Limb (tissue), 2 donors: ENCODE measurements around the gene NEXN.
"Not testable (repeated sequence)": the region's sequence is repeated elsewhere in the genome, so short reads cannot be mapped to it uniquely, and the experiment has no call there.

Experiments used
- DNase-seq, 2 donors: peaks; one replicate each; pipeline ENCODE4 v3.0.0-alpha.2; 2016; ENCODE audit errors: extremely low spot score in 2 of 2

Gene NEXN

GRCh38 chr1:77905603-77906002, 17.2 kb downstream of the NEXN start:
- no peak for DNase-seq

DNA sequence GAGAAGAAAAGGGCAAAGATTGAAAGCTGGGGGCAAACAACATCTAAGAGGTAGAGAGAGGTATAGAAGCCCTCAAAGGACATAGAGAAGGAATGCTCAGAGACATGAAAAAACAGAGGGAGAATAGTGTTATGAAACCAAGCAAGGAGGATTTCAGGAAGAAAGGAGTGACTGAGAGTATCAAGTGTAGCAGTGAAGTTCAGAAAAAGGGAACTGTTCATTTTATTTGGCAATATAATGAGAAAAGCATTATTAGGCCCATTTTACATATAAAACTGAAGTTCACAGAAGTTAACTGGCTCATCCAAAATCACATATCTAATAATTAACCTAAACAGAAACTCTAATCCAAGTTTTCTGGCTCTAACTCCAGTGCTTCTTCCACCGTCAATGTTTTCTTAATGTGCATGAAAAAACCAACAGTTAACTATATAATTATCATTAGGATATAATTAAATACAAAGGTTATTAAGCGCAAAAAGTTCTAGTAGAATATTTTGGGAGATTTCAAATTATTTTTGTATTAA, 17.7 kb downstream of the NEXN start:
- no peak for DNase-seq

DNA sequence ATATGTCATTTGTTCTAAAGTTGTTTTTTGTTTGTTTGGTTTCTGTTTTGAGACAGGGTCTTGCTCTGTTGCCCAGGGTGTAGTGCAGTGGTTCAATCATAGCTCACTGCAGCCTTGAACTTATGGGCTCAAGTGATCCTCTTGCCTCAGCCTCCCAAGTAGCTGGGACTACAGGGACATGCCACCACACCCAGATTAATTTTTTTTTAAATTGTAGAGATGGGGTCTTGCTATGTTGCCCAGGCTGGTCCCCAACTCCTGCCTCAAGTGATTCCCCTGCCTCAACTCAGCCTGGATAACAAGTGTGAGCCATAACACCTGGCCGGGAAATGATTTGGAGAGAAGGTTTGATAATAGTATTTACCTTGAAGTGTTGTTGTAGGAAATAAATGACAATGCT, 18.2 kb downstream of the NEXN start:
- no peak for DNase-seq

GRCh38 chr1:77910116-77910515, 21.7 kb downstream of the NEXN start:
- no peak for DNase-seq

GRCh38 chr1:77918918-77919317, 30.5 kb downstream of the NEXN start:
- not testable (repeated sequence) for DNase-seq

DNA sequence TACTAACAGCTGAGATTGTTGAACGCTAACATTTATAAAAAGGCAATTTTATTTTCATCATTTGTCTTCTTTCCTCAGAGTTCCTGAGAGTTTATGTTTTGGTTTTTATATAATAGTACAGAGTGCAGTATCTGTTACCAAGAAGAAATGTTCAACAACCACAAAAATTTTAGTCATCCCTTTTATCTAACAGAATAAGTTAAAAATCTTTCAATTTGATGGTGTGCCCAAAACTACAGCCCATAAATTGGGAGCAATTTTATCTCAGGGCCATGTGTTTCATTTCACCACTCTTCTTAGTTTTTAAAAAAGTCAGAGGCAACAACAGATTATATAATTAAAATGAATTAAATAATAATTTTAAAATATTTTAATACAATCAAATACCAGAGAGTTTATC, 37.1 kb downstream of the NEXN start:
- no peak for DNase-seq

DNA sequence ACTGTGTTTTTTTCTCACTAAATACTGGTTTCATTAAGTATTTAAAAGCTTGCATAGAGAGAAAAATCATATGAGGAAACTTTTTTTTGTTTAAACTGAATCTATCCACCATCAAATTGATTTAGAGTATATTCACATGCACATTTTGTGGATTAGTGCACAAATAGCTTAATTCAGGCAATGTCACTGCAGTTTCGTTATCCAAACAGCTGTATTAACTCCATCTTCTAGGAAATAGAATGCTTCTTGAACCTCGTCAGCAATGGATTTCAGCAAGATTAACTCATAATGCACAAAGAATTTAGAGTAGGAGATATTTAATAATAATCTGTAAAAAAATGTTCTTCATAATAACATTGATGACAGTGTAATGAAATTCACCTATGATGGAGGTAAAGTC, 37.5 kb downstream of the NEXN start:
- no peak for DNase-seq

DNA sequence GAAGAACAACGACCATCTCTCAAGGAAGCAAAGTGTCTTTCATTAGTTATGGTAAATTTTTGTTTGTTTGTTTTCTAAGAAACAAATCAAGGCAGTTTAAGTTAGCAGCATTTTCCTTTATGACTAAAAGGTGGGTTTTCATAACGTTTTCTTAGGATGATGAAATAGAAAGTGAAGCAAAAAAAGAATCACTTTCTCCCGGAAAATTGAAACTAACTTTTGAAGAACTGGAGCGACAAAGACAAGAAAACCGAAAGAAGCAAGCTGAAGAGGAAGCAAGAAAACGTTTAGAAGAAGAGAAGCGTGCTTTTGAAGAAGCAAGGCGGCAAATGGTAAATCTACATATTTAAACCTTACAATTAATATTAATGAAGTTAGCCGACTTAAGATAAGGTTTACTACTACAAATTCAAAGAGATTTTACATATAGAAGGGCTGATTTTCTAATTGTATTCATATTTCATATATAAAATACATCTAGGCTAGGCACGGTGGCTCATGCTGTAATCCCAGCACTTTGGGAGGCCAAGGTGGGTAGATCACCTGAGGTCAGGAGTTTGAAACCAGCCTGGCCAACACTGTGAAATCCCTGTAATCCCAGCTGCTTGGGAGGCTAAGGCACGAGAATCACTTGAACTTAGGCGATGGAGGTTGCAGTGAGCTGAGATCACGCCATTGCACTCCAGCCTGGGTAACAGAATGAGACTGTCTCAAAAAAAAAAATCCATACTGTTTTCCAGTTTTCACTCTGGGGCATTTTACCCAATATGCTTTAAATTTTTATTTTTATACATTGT, 38.3 kb downstream of the NEXN start:
- no peak for DNase-seq

GRCh38 chr1:77927414-77927813, 39.0 kb downstream of the NEXN start:
- DNase-seq, result no peak

- DNase-seq, result no peak
Measured at GRCh38 chr1:77929806-77930205, 41.4 kb downstream of the NEXN start.

DNA sequence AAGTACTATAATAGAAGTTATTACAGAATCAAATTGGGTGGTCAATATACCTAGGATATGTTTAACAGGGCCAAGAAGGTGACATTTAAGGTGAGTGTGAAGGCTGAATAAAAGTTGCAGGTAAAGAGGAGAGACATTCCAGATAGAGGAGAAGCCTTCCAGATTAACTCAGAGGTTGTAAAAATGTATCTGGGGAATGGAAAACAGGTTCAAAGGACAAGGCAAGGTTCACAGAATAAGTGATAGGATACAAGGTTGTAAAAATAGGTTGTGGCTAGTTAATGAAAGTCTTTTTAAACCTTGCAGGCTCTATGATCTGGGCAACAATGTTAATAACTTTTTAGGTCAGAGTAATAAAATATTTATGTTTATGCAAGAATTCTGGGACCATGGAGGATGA, 50.2 kb downstream of the NEXN start:
- DNase-seq, result no peak

- no peak for DNase-seq
Measured at GRCh38 chr1:77940921-77941570, 52.6 kb downstream of the NEXN start.

GRCh38 chr1:77942400-77943140, 54.1 kb downstream of the NEXN start:
- DNase-seq, result no peak

DNA sequence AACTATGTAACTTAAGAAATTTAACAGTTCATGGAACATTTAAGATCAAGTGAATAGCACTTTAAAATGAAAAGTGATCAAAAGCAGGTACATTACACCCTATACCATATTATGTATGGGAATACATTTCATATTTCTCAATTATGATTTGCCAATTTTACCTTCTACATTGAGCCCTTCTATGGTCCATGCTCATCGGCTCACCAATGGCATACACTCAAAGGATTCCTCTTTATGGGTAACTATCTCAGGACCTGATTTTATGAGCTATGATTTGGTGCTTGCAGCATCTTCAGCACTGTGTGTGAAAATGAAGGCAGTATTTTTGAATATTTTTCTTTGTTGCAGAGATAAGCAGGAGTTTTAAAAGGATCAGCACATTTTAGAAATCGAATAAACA, 56.9 kb downstream of the NEXN start:
- DNase-seq, result no peak

DNA sequence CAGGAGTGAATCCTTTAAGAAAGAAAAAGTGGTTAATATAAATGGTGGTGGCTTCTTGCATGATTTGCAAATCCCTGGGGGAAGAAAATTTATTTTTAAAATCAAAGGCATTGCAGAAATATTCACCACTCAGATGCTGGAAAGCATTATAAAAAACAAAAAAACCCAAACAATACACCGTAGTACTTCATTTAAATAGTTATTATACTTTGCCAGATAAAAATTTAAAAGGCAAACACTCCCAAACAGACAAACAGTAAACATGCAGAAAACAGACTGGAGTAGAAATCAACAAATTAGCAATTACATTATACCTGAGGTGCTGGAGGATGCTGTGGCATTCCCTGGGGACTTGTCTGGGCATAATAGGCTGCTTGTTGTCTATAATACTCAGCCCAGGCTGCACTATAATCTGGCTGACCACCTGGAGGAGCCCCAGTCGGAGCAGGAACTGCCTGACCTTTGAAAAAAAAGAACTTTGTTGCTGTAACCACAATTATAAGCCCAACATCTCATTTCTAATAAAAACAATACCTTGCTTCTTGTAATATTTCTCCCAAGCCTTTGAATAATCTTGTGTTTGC, 60.5 kb downstream of the NEXN start:
- DNase-seq, result no peak

DNA sequence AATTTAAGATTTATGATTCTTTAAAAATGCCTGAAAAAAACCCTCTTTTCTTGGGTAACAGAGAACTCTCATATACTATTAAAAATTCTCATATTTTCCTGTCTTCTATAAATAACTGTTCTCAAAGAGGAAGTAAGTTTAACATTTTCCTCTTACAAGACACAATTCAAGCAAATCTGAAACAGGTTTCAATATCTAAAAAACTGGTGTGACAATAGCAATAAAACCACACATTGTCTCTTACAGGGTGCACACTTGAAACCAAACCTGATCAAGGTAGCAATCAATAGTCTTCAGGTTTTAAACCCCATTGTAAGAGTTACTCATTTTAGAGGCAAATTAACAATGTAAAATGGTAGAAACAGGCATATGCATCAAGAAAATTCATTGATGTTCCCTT, 62.4 kb downstream of the NEXN start:
- DNase-seq, result no peak

GRCh38 chr1:77951328-77951727, 62.9 kb downstream of the NEXN start:
- DNase-seq, result no peak

DNA sequence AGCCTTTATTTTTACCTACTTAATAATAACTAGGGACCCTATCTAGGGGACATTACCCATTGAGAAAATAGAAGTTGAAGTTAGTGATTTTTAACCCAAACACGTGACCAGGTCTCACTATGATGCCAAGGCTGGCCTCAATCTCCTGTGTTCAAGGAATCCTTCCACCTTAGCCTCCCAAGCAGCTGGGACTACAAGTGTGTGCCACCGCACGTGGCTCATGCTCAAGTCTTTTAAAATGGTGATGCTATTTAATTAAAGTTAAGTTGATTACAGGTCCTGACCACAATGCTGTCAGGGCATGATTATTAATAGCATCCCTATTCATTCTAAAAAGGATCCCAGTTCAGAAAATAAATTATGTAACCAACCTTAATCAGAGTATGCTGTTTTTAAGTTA, 65.5 kb downstream of the NEXN start:
- no peak for DNase-seq

- no peak for DNase-seq
Measured at GRCh38 chr1:77954521-77954920, 66.1 kb downstream of the NEXN start.

- DNase-seq, result no peak
Measured at GRCh38 chr1:77955709-77956108, 67.3 kb downstream of the NEXN start.

GRCh38 chr1:77956464-77956863, 68.0 kb downstream of the NEXN start:
- DNase-seq, result no peak

- no peak for DNase-seq
Measured at GRCh38 chr1:77958391-77958790, 70.0 kb downstream of the NEXN start.
